ENCODE results near the gene OPA3. TPM values are rescaled to one million over a fixed set of nuclear protein-coding genes. Genes with fewer than 3 reads are reported as not detected.

The OPA3 gene
- total RNA-seq, 2 experiments from 2014 or later = 5.8 to 12.0 TPM

- POLR2A ChIA-PET = no interaction called here
- peak overlapping the region; percentile 24 for H3K4me3 ChIP-seq (ENCODE audit: low read depth, low read length, poor library complexity, severe bottlenecking)
Observed at GRCh38 chr19:45497791-45498190, 86.8 kb downstream of the OPA3 start.

DNA sequence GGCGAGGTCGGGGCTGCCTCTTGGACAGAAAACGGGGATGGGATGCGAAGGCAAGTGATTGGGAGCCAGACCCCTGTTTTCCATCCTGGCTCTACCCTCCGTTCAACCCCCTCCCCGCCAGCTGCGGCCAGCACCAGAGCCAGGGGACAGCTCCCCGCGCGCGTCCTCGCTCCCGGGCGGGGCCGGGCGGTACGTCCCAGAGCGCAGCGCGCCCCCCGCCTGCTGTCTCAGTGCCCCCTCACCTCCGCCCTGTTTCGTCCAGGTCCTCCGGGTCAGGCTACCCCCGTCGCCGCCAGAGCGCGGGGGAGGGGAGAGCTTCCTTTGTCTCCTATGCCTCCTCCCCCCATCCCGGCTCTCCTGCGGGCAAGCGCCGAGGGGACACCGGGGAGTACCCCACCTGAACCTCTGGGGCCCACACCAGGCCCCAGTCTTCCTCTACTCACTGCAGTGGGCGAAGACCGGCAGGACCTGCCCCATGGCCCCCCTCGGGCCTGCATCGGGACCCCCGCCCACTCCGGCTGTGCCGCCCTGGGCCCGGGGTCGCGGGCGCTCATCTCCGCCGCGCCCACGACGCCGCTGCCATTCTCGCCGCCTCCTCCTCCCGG, 88.2 kb downstream of the OPA3 start:
- CTCF ChIA-PET (ENCODE audit: unreplicated experiment) = interaction anchor here (0.6 kb wide), 1 partner anchor 118 kb away, joined by 3 read pairs; no protein-coding TSS in a partner anchor
- BruUV-seq (replicated peaks) = no TSS peak
- H3K4me3 ChIP-seq (ENCODE audit: low read depth, low read length, poor library complexity, severe bottlenecking) = peak overlapping the region; percentile 69
- DNase-seq (ENCODE audit: low spot score) = no peak
- H2AFZ ChIP-seq (ENCODE audit: low read length) = no peak overlapping the region
- POLR2A ChIA-PET = interaction anchor here (0.6 kb wide), 1 partner anchor 71 kb away, joined by 3 read pairs; no protein-coding TSS in a partner anchor
- intact Hi-C loops (cut with micrococcal nuclease; ENCODE audit: unreplicated experiment) = no loop called here
- no peak overlapping the region for H3K27ac ChIP-seq (ENCODE audit: low read depth, low read length, poor library complexity, severe bottlenecking)
- H3K36me3 ChIP-seq (ENCODE audit: insufficient read depth, low read length) = no peaks in the 10 kb centered on the region
- peak overlapping the region; percentile 79 for H3K4me2 ChIP-seq (ENCODE audit: low read length)
- H3K4me1 ChIP-seq (ENCODE audit: insufficient read depth, low read length, poor library complexity, severe bottlenecking) = peaks cover 51% of the 10 kb centered on the region
- no peaks in the 10 kb centered on the region for H4K20me1 ChIP-seq (ENCODE audit: insufficient read depth, low read length)
- H3K79me2 ChIP-seq (ENCODE audit: insufficient read depth, low read depth, low read length) = no peaks in the 10 kb centered on the region
- no peaks in the 10 kb centered on the region for H3K9me3 ChIP-seq (ENCODE audit: low read length)
- H3K9me2 ChIP-seq (ENCODE audit: insufficient read depth, low read length) = no peaks in the 10 kb centered on the region
- TF ChIP-seq, protein P1, sequence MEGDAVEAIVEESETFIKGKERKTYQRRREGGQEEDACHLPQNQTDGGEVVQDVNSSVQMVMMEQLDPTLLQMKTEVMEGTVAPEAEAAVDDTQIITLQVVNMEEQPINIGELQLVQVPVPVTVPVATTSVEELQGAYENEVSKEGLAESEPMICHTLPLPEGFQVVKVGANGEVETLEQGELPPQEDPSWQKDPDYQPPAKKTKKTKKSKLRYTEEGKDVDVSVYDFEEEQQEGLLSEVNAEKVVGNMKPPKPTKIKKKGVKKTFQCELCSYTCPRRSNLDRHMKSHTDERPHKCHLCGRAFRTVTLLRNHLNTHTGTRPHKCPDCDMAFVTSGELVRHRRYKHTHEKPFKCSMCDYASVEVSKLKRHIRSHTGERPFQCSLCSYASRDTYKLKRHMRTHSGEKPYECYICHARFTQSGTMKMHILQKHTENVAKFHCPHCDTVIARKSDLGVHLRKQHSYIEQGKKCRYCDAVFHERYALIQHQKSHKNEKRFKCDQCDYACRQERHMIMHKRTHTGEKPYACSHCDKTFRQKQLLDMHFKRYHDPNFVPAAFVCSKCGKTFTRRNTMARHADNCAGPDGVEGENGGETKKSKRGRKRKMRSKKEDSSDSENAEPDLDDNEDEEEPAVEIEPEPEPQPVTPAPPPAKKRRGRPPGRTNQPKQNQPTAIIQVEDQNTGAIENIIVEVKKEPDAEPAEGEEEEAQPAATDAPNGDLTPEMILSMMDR (conservative IDR thresholded peaks at IDR 0.05; ENCODE audit: low read length) = no peak
- no peak for TF ChIP-seq EZH2phosphoT487 (IDR thresholded peaks at IDR 0.05; ENCODE audit: borderline replicate concordance, low read depth, low read length)

More at GRCh38 chr19:45497791-45498190, 86.8 kb downstream of the OPA3 start:
- H3K9me2 ChIP-seq (ENCODE audit: insufficient read depth, low read length) = no peaks in the 10 kb centered on the region
- DNase-seq (ENCODE audit: low spot score) = no peak
- CTCF ChIA-PET (ENCODE audit: unreplicated experiment) = no interaction called here
- no TSS peak for BruUV-seq (replicated peaks)
- no peaks in the 10 kb centered on the region for H4K20me1 ChIP-seq (ENCODE audit: insufficient read depth, low read length)
- no peaks in the 10 kb centered on the region for H3K9me3 ChIP-seq (ENCODE audit: low read length)
- no peaks in the 10 kb centered on the region for H3K79me2 ChIP-seq (ENCODE audit: insufficient read depth, low read depth, low read length)
- intact Hi-C loops (cut with micrococcal nuclease; ENCODE audit: unreplicated experiment) = no loop called here
- H3K4me2 ChIP-seq (ENCODE audit: low read length) = peak overlapping the region; percentile 43; the same call in 1 of the 2 replicates
- peaks cover 48% of the 10 kb centered on the region for H3K4me1 ChIP-seq (ENCODE audit: insufficient read depth, low read length, poor library complexity, severe bottlenecking)
- TF ChIP-seq, protein P1 (conservative IDR thresholded peaks at IDR 0.05; ENCODE audit: low read length) = no peak
- TF ChIP-seq EZH2phosphoT487 (IDR thresholded peaks at IDR 0.05; ENCODE audit: borderline replicate concordance, low read depth, low read length) = no peak
- H2AFZ ChIP-seq (ENCODE audit: low read length) = no peak overlapping the region
- H3K36me3 ChIP-seq (ENCODE audit: insufficient read depth, low read length) = no peaks in the 10 kb centered on the region
- H3K27ac ChIP-seq (ENCODE audit: low read depth, low read length, poor library complexity, severe bottlenecking) = no peak overlapping the region

DNA sequence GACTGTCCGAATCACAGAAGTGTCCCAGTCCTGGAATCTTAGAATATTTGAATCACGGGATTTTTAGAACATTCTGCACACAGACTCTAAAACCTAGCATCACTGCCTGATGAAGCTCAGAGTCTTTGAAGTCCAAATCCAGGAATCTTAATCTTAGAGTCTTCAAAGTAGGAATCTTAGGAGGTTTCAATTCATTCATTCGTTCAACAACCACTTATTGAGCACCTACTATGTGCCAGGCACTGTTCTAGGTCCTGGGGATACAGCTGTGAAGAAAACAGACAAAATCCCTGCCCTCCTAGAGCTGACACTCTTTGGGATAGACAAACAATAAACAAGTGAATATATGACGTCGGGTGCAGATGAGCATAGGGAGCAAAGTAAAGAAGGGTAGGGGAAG, 89.4 kb downstream of the OPA3 start:
- TF ChIP-seq, protein P1 (conservative IDR thresholded peaks at IDR 0.05; ENCODE audit: low read length) = no peak
- no peak for TF ChIP-seq EZH2phosphoT487 (IDR thresholded peaks at IDR 0.05; ENCODE audit: borderline replicate concordance, low read depth, low read length)
- CTCF ChIA-PET (ENCODE audit: unreplicated experiment) = no interaction called here
- no TSS peak for BruUV-seq (replicated peaks)
- Histone ChIP-seq H3K79me2 (ENCODE audit: insufficient read depth, low read depth, low read length) (no peaks in the 10 kb centered on the region), H4K20me1 (ENCODE audit: insufficient read depth, low read length) (no peaks in the 10 kb centered on the region), H3K4me1 (ENCODE audit: insufficient read depth, low read length, poor library complexity, severe bottlenecking) (peaks cover 51% of the 10 kb centered on the region), H3K36me3 (ENCODE audit: insufficient read depth, low read length) (no peaks in the 10 kb centered on the region), H3K4me3 (ENCODE audit: low read depth, low read length, poor library complexity, severe bottlenecking) (no peak overlapping the region), H3K9me3 (ENCODE audit: low read length) (no peaks in the 10 kb centered on the region), H3K9me2 (ENCODE audit: insufficient read depth, low read length) (no peaks in the 10 kb centered on the region), H2AFZ (ENCODE audit: low read length) (no peak overlapping the region), H3K4me2 (ENCODE audit: low read length) (no peak overlapping the region), H3K27ac (ENCODE audit: low read depth, low read length, poor library complexity, severe bottlenecking) (no peak overlapping the region)
- no peak for DNase-seq (ENCODE audit: low spot score)
- intact Hi-C loops (cut with micrococcal nuclease; ENCODE audit: unreplicated experiment) = no loop called here
- POLR2A ChIA-PET = no interaction called here
